Femur (tissue), 1 donor: ENCODE data around the gene GATC.
"Not testable (repeated sequence)": the region's sequence is repeated elsewhere in the genome, so short reads cannot be mapped to it uniquely, and the experiment has no call there.

ENCODE experiments used
- DNase-seq: peaks from one replicate; pipeline ENCODE4 v3.0.0-alpha.2; 2017

GATC gene

GRCh38 chr12:120437735-120438494, 8.3 kb upstream of the GATC start, which contains the start of gene COX6A1:
Gene COX6A1 (plus strand): TSS chr12:120438113. CDS start chr12:120438127, 14 bp downstream.
- peak; percentile 97 for DNase-seq

- no peak for DNase-seq
Observed at GRCh38 chr12:120438495-120439198, 7.6 kb upstream of the GATC start.

GRCh38 chr12:120439646-120440247, 6.5 kb upstream of the GATC start:
- DNase-seq, result peak; percentile 59

- no peak for DNase-seq
Observed at GRCh38 chr12:120444676-120445075, 1.6 kb upstream of the GATC start.

GRCh38 chr12:120446844-120447178, 567 bp downstream of the GATC start:
- not testable (repeated sequence) for DNase-seq

GRCh38 chr12:120447992-120448391, 1.7 kb downstream of the GATC start:
- DNase-seq, result no peak

- not testable (repeated sequence) for DNase-seq
Observed at GRCh38 chr12:120452524-120452923, 6.3 kb downstream of the GATC start.

GRCh38 chr12:120453060-120453750, 7.0 kb downstream of the GATC start:
- DNase-seq, result no peak

GRCh38 chr12:120453977-120454376, 7.7 kb downstream of the GATC start:
- no peak for DNase-seq

- no peak for DNase-seq
Observed at GRCh38 chr12:120455302-120455701, 9.1 kb downstream of the GATC start.

- no peak for DNase-seq
Observed at GRCh38 chr12:120457133-120457532, 10.9 kb downstream of the GATC start.

- no peak for DNase-seq
Observed at GRCh38 chr12:120460157-120460556, 13.9 kb downstream of the GATC start.

GRCh38 chr12:120462099-120462640, 15.9 kb downstream of the GATC start:
- no peak for DNase-seq

GRCh38 chr12:120463712-120464111, 17.5 kb downstream of the GATC start:
- no peak for DNase-seq

GRCh38 chr12:120465756-120466155, 19.5 kb downstream of the GATC start:
- DNase-seq, result no peak

- peak; percentile 38 for DNase-seq
Observed at GRCh38 chr12:120466560-120467315, 20.5 kb downstream of the GATC start.

GRCh38 chr12:120467439-120467838, 21.2 kb downstream of the GATC start:
- no peak for DNase-seq

- DNase-seq, result peak; percentile 40
Observed at GRCh38 chr12:120468325-120468820, 22.1 kb downstream of the GATC start.

GRCh38 chr12:120468821-120469449, 22.7 kb downstream of the GATC start:
- peak; percentile 82 for DNase-seq

- DNase-seq, result peak; percentile 97
Observed at GRCh38 chr12:120469450-120470149, 23.4 kb downstream of the GATC start, which contains the start of gene SRSF9. Gene SRSF9 (minus strand): TSS chr12:120469748. CDS start chr12:120469609, 139 bp downstream.
